GM21723 (cell line): Measurements from ENCODE around the gene CCL16.
"Not testable (repeated sequence)": the region's sequence is repeated elsewhere in the genome, so short reads cannot be mapped to it uniquely, and the experiment has no call there.

Source experiments
- ATAC-seq: cut with Tn5 transposase; IDR thresholded peaks from one replicate; pipeline ENCODE4 v1.9.1; 2021; ENCODE audit warnings: mild to moderate bottlenecking, moderate library complexity; ENCODE audit not compliant: unreplicated experiment

CCL16 gene

GRCh38 chr17:35942588-35943186, 38.6 kb downstream of the CCL16 start:
- no peak for ATAC-seq

GRCh38 chr17:35938492-35938891, 42.8 kb downstream of the CCL16 start:
- ATAC-seq, result not testable (repeated sequence)

- no peak for ATAC-seq
Observed at GRCh38 chr17:35936063-35936462, 45.2 kb downstream of the CCL16 start.

DNA sequence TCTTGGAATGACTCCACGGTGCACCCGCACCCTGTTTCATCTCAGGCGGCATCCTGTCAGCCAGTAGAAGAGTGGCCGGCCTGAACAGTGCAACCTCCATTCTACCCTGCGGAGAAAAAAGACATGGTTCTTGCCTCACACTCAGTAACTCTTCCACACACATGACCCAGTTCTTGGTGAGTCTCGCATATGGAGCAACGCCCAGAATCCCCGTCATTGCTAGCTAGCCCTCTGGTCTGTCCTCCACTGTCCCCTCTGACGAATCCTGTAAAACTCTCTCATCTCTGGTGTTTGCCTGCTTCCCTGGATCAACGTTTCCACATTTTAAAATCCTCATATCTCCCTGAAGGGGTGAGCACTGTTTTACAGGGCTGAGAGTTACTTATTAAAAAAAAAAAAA, 46.5 kb downstream of the CCL16 start:
- no peak for ATAC-seq

DNA sequence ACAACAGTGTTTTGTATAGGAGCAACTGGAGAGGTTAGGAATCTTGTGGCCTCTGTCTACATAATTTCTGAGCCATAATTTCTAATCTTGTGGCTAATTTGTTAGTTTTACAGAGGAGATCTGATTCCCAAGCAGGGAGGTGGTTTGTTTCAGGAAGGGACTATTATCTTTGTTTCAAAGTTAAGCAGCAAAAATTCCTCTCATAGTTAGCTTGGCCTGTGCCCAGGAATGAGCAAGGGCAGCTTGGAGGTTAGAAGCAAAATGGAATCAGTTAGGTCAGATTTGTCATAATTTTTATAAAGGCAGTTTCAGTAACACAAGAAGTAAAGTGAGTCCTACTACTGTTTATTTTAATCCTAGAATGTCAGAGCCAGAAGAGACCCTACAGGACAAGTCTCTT, 48.7 kb downstream of the CCL16 start:
- ATAC-seq, result no peak

DNA sequence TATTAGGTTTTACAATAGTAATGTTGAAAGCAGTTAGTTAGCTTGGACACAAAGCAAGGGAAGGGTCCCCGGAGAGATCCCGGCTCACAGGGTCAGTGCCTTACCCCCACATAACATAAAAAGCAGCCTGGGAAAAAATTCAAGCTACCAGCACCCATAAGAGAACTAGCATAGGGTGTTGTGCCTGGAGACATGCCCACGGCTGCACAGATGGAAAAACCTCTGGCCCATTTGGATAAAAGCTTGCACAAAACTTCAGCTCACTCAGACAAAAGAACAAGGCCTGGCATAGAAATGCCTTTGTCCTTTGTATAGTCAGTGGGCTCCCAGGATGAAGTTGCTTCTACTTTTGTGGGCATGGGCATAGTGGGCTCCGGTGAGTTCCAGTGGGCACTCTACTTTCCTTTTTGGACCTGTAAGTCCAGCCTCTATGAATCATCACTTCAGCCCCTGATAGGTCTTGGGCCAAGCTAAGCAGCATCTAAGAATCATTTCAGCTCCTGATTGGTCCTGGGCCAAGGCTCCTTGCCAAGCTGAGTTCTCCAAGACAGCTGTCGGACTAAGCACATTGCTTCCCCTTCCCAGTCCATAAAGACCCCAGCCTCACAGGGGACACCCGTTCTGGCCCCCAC, 49.4 kb downstream of the CCL16 start:
- no peak for ATAC-seq

DNA sequence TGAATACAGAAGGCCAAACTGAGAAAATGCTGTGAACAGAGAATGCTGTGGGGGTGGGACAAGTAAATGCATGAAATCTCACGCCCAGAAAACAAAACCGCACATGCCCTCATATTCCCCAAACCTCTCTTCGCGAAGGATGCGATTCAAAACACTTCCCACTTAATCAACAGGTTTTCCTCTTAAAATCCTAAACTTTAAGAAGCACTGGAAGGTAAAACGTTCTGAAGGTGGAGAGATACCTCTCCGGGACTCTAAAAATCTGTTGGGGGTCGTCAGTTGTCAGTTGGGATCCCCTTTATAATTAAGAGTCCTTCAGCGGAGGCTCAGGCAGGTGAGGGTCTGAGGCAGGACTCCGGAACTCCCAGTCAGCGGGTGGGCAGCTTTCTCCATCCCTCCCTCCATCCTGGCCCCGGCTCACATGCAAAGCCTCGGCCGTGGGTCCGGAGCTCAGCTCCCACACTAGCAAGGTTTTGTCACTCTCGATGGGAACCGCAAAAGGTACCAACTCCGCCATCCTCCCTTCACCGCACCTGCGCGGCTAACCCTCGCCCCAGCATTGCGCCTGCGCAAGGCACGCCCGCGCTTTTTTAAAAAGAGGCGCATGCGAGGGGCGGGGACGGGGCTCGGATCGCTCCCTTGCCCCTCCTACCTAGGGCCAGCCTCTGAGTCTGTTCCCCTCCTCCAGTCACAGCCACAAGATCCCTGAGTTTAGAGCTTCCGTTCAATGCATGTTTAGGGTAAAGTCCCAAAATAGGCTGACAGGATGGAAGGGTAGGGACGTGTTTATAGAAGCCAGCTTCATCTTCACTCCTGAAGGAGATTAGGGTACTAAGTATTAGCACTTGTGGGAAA, 50.9 kb downstream of the CCL16 start, which contains the start of gene RDM1:
Gene RDM1, minus strand, starts transcription at position 563 of the 855 bp plus-strand sequence. Its CDS starts 46 bp downstream, at position 517.
- ATAC-seq, result peak; percentile 80

DNA sequence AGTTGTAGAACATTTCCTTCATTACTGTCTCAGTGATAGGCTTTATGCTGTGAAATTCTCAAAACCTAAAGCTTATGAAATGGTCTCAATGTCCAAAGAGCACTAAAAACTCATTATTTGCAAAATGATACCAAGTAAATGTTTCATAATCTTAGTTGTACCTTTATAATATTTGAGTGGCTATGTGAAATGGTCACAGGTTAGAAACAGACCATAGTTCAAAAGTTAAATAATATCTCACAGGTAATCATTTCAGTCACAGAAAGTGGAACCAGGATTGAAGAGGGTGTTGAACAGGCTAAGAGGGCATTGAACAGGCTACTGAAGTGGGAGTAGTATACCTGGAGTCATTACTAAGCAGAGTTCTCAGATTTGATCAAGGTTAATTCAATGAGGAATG, 53.6 kb downstream of the CCL16 start:
- ATAC-seq, result no peak
